CD4-positive, alpha-beta T cell (primary cell): ENCODE results near the gene TBC1D22A. TPM values are rescaled to one million over a fixed set of nuclear protein-coding genes. Genes with fewer than 3 reads are reported as not detected.

Experiments
- ATAC-seq: fragments of 200-7000 bp; cut with Tn5 transposase; one replicate; pipeline ENCODE4 v1.10.0; 2022; ENCODE audit warnings: mild to moderate bottlenecking; ENCODE audit not compliant: poor library complexity
- CTCF ChIA-PET: fragments of 350-600 bp; sonication (Branson Sonifier 250); formaldehyde crosslinking; loops from one replicate; lab custom pipeline; 2021; ENCODE audit warnings: antibody characterized with exemption, inconsistent platforms; lab: Charles Lee
- POLR2A ChIA-PET: fragments of 350-600 bp; sonication (Branson Sonifier 250); formaldehyde crosslinking; loops from one replicate; lab custom pipeline; 2021; ENCODE audit warnings: antibody characterized with exemption, inconsistent platforms; lab: Charles Lee
- DNase-seq, 14 experiments: peaks; one replicate each; pipeline ENCODE4 v3.0.0-alpha.2; 2013 to 2020; ENCODE audit warnings: mixed read lengths in 2 of 14
- H3K27ac ChIP-seq, 2 donors: one replicate each; pipeline versions ENCODE4 v1.5.1 to v1.7.0; 2013; ENCODE audit warnings: low read length in 2 of 2, low read depth in 1 of 2, mild to moderate bottlenecking in 1 of 2
- H3K27me3 ChIP-seq, 2 experiments: 1 replicate in 1 of 2; 2 replicates in 1 of 2; pipeline versions ENCODE4 v1.6.1 to v1.7.0; 2013; ENCODE audit warnings: low read length in 2 of 2, control low read depth in 1 of 2, mild to moderate bottlenecking in 1 of 2, moderate library complexity in 1 of 2; ENCODE audit not compliant: insufficient read depth in 2 of 2, control insufficient read depth in 1 of 2
- H3K36me3 ChIP-seq: one replicate; pipeline ENCODE4 v1.6.1; 2013; ENCODE audit warnings: low read length, control low read depth; ENCODE audit not compliant: insufficient read depth
- H3K4me1 ChIP-seq: one replicate; pipeline ENCODE4 v1.6.1; 2013; ENCODE audit warnings: low read length, control low read depth; ENCODE audit not compliant: insufficient read depth
- H3K4me3 ChIP-seq: one replicate; pipeline ENCODE4 v1.5.1; 2013; ENCODE audit warnings: mild to moderate bottlenecking, low read length, moderate library complexity
- H3K9me3 ChIP-seq, 2 experiments: 1 replicate in 1 of 2; 2 replicates in 1 of 2; pipeline versions ENCODE4 v1.6.1 to v1.7.0; 2013; ENCODE audit warnings: low read length in 2 of 2, mild to moderate bottlenecking in 2 of 2, control low read depth in 1 of 2, moderate library complexity in 1 of 2; ENCODE audit not compliant: control insufficient read depth in 1 of 2, insufficient read depth in 1 of 2
- H3K27ac Mint-ChIP-seq: one replicate; pipeline ENCODE4 v1.8.0; 2020; ENCODE audit warnings: mixed read lengths
- H3K27me3 Mint-ChIP-seq: one replicate; pipeline ENCODE4 v1.8.0; 2021; ENCODE audit warnings: mixed read lengths
- H3K36me3 Mint-ChIP-seq: one replicate; pipeline ENCODE4 v1.8.0; 2021; ENCODE audit warnings: low read depth, mixed read lengths
- H3K4me1 Mint-ChIP-seq: one replicate; pipeline ENCODE4 v1.8.0; 2021; ENCODE audit warnings: low read depth, mixed read lengths
- H3K4me3 Mint-ChIP-seq: one replicate; pipeline ENCODE4 v1.8.0; 2020; ENCODE audit warnings: mild to moderate bottlenecking, mixed read lengths
- H3K9me3 Mint-ChIP-seq: one replicate; pipeline ENCODE4 v1.8.0; 2020; ENCODE audit warnings: mixed read lengths
- intact Hi-C, 2 experiments: fragments of 100-400 bp; cut with DNase I in 1 of 2; cut with micrococcal nuclease in 1 of 2; formaldehyde crosslinking; loops; one replicate each; pipeline versions ENCODE4 v1.15.1 to v1.9.0; 2023 to 2025; cut with DNase I, micrococcal nuclease
- total RNA-seq, 174 experiments: library from RNA in 2 of 174; stranded (reverse) in 2 of 174; gene quantifications; one replicate each; pipeline ENCODE4 v1.2.3 and lab custom pipeline; 2021 to 2026
- TF ChIP-seq, protein P1 (sequence below): fragments of 200-600 bp; IDR thresholded peaks from one replicate; pipeline ENCODE4 v1.8.0; 2022; ENCODE audit warnings: antibody characterized with exemption, mild to moderate bottlenecking

Gene TBC1D22A
- total RNA-seq, 2 experiments from 2014 or later = 27.1 to 31.7 TPM

DNA sequence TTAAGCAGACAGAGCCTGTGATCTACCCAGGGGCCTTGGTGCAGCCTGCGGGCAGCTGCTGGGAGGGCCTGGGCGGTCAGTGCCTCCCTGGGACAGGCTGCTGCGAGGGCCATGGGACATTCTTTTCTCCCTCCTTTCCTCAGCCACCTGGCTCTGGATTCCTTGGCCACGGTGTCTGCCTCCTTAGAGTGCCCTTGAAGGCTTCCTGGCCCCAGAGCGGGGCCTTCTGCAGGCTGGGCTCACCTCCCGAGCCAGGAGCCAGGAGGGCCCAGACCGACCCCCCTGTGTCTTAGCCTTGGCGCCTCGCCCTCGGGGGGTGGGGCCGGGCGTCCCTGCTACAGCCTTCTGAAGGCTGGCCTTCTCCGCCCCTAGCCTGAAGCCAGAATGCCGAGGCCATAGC, 231.2 kb downstream of the TBC1D22A start:
- peaks cover 55% of the 10 kb centered on the region for H3K36me3 Mint-ChIP-seq
- Histone ChIP-seq H3K27me3 (no peaks in the 10 kb centered on the region), H3K27ac (no peak overlapping the region), H3K4me3 (no peak overlapping the region), H3K9me3 (no peaks in the 10 kb centered on the region), H3K4me1 (no peaks in the 10 kb centered on the region), H3K36me3 (peaks cover 37% of the 10 kb centered on the region)
- no peak overlapping the region for H3K27ac Mint-ChIP-seq
- no peaks in the 10 kb centered on the region for H3K9me3 Mint-ChIP-seq
- CTCF ChIA-PET = no interaction called here
- no peaks in the 10 kb centered on the region for H3K27me3 Mint-ChIP-seq
- intact Hi-C loops = no loop called here
- POLR2A ChIA-PET = no interaction called here
- H3K4me1 Mint-ChIP-seq = peaks cover 4% of the 10 kb centered on the region
- ATAC-seq = no peak
- H3K4me3 Mint-ChIP-seq = no peak overlapping the region
- DNase-seq = no peak
- TF ChIP-seq, protein P1, sequence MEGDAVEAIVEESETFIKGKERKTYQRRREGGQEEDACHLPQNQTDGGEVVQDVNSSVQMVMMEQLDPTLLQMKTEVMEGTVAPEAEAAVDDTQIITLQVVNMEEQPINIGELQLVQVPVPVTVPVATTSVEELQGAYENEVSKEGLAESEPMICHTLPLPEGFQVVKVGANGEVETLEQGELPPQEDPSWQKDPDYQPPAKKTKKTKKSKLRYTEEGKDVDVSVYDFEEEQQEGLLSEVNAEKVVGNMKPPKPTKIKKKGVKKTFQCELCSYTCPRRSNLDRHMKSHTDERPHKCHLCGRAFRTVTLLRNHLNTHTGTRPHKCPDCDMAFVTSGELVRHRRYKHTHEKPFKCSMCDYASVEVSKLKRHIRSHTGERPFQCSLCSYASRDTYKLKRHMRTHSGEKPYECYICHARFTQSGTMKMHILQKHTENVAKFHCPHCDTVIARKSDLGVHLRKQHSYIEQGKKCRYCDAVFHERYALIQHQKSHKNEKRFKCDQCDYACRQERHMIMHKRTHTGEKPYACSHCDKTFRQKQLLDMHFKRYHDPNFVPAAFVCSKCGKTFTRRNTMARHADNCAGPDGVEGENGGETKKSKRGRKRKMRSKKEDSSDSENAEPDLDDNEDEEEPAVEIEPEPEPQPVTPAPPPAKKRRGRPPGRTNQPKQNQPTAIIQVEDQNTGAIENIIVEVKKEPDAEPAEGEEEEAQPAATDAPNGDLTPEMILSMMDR = no peak

DNA sequence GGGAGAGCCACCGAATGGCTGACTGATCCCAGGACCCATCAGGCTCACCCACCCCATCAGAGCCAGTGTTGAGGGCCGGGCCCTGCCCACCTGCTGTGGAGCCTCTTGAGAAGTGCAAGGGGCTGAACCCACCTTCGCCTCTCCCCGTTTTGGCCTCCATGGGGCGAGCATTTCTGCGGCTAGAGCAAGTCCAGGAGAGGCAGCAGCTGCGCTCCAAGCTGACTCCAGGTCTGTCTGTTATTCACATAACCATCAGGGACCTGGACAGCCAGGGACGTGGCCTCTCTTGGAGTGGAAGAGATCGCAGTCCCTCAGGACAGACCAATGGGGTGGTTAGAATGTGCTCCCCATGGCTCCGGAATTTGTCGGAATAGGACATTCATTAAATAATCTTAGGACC, 231.8 kb downstream of the TBC1D22A start:
- Mint-ChIP-seq H3K36me3 (peaks cover 58% of the 10 kb centered on the region), H3K27me3 (no peaks in the 10 kb centered on the region), H3K9me3 (no peaks in the 10 kb centered on the region), H3K4me1 (peaks cover 3% of the 10 kb centered on the region), H3K4me3 (no peak overlapping the region), H3K27ac (no peak overlapping the region)
- no peak overlapping the region for H3K27ac ChIP-seq
- peaks cover 42% of the 10 kb centered on the region for H3K36me3 ChIP-seq
- H3K27me3 ChIP-seq = no peaks in the 10 kb centered on the region
- ChIA-PET CTCF (no interaction called here), POLR2A (no interaction called here)
- H3K4me1 ChIP-seq = no peaks in the 10 kb centered on the region
- TF ChIP-seq, protein P1 = no peak
- intact Hi-C loops = no loop called here
- no peak overlapping the region for H3K4me3 ChIP-seq
- ATAC-seq (no peak), DNase-seq (no peak)
- no peaks in the 10 kb centered on the region for H3K9me3 ChIP-seq

DNA sequence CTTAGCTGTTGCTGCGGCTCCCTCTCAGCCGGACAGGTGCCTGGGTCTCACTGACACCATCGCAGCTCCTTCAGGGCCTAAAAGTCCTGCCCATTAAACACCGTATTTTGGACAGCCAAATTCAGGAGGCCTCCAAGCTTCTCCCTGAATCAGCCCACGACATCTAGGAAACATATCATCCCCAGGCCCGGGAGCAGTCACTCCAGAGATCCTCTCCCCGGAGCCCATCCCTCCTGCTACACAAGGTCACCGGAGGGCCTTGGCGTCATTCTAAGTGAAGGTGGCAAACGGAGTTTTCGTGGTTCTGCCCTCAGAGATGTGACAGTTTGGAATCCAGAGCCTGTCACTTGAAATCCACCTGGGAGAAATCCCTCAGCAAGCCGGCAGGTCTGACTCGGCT, 232.5 kb downstream of the TBC1D22A start:
- TF ChIP-seq, protein P1 = no peak
- Histone ChIP-seq H3K27me3 (no peaks in the 10 kb centered on the region), H3K4me3 (no peak overlapping the region), H3K9me3 (no peaks in the 10 kb centered on the region), H3K36me3 (peaks cover 42% of the 10 kb centered on the region), H3K4me1 (no peaks in the 10 kb centered on the region), H3K27ac (no peak overlapping the region)
- Mint-ChIP-seq H3K27me3 (no peaks in the 10 kb centered on the region), H3K36me3 (peaks cover 55% of the 10 kb centered on the region), H3K4me1 (peaks cover 5% of the 10 kb centered on the region), H3K4me3 (no peak overlapping the region), H3K27ac (no peak overlapping the region), H3K9me3 (no peaks in the 10 kb centered on the region)
- intact Hi-C loops = no loop called here
- DNase-seq (no peak), ATAC-seq (no peak)
- ChIA-PET CTCF (no interaction called here), POLR2A (no interaction called here)
